Measurements from ENCODE around the gene ENTHD1. TPM values are rescaled to one million over a fixed set of nuclear protein-coding genes. Genes with fewer than 3 reads are reported as not detected.

The ENTHD1 gene
- total and polyA plus RNA-seq, 2 donors (not counting 3 experiments of a cell fraction or from before 2014, with no cell fraction given): not detected

DNA sequence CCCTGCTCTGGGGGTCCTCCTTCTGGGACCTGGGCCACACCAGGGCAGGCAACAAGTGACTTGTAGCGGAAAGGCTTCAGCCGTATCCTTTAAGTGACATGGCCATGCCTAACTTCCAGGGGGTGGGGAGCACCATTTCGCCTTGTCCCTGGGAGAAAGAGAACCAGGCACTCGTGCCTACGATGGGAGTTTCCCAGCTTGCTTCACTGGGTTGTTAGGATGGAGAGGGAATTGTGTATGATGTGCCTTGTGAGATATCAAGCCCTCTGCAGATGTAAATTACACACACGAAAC is 171.6 kb downstream of the ENTHD1 start:
- no peak for FAIRE-seq

More for the DNA sequence above, 171.6 kb downstream of the ENTHD1 start:
- H4K20me1 ChIP-seq (replicated peaks; ENCODE audit: control insufficient read depth, extremely low read depth, insufficient read depth, low read length): no peaks in the 10 kb centered on the region
- H3K9me1 ChIP-seq (replicated peaks; ENCODE audit: control insufficient read depth, extremely low read depth, insufficient read depth, low read length): no peaks in the 10 kb centered on the region
- H3K4me2 ChIP-seq (ENCODE audit: insufficient read depth, low read length): no peak overlapping the region
- dilution Hi-C loops (cut with MboI; ENCODE audit: extremely low pct_ligation_motif_present, low sequenced_read_pairs): no loop called here
- H3K79me2 ChIP-seq (ENCODE audit: control insufficient read depth, insufficient read depth, low read length): no peaks in the 10 kb centered on the region
- POLR2A ChIA-PET: no interaction called here
- peaks cover 4 to 5% of the 10 kb centered on the region in 2 experiments for H3K27me3 ChIP-seq (ENCODE audit: control insufficient read depth in 2 of 2, insufficient read depth in 2 of 2, low read length in 2 of 2)
- no peaks in the 10 kb centered on the region for H3K9me3 ChIP-seq (replicated peaks; ENCODE audit: control insufficient read depth, insufficient read depth, low read length)
- H3K9ac ChIP-seq (replicated peaks; ENCODE audit: extremely low read depth, insufficient read depth, low read length): no peak overlapping the region
- no peak for DNase-seq (ENCODE audit: low read depth, low spot score)
- TF ChIP-seq MYC (IDR thresholded peaks at IDR 0.05; ENCODE audit: low read depth, low read length): no peak
- TF ChIP-seq EZH2 (IDR thresholded peaks at IDR 0.05; ENCODE audit: borderline replicate concordance, low read depth, low read length, severe bottlenecking): no peak
- no peak for TF ChIP-seq GATA2 (IDR thresholded peaks at IDR 0.05; ENCODE audit: insufficient read depth, insufficient read length, low read depth, low read length)
- TF ChIP-seq, protein P1, sequence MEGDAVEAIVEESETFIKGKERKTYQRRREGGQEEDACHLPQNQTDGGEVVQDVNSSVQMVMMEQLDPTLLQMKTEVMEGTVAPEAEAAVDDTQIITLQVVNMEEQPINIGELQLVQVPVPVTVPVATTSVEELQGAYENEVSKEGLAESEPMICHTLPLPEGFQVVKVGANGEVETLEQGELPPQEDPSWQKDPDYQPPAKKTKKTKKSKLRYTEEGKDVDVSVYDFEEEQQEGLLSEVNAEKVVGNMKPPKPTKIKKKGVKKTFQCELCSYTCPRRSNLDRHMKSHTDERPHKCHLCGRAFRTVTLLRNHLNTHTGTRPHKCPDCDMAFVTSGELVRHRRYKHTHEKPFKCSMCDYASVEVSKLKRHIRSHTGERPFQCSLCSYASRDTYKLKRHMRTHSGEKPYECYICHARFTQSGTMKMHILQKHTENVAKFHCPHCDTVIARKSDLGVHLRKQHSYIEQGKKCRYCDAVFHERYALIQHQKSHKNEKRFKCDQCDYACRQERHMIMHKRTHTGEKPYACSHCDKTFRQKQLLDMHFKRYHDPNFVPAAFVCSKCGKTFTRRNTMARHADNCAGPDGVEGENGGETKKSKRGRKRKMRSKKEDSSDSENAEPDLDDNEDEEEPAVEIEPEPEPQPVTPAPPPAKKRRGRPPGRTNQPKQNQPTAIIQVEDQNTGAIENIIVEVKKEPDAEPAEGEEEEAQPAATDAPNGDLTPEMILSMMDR (IDR thresholded peaks at IDR 0.05; ENCODE audit: extremely low read depth in 1 of 2, insufficient read depth in 1 of 2, low read depth in 1 of 2, low read length in 2 of 2): no peak
- no peak for TF ChIP-seq FOS (IDR thresholded peaks at IDR 0.05; ENCODE audit: borderline replicate concordance, insufficient read depth, low read length)
- TF ChIP-seq, protein P2, sequence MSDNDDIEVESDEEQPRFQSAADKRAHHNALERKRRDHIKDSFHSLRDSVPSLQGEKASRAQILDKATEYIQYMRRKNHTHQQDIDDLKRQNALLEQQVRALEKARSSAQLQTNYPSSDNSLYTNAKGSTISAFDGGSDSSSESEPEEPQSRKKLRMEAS (IDR thresholded peaks at IDR 0.05; ENCODE audit: insufficient read depth, insufficient read length): no peak
- no peak for TF ChIP-seq POLR2AphosphoS5 (IDR thresholded peaks at IDR 0.05; ENCODE audit: insufficient read depth, low read depth, low read length)
- no peak for TF ChIP-seq POLR2A (IDR thresholded peaks at IDR 0.05; ENCODE audit: low read depth, low read length)
- TF ChIP-seq JUN (IDR thresholded peaks at IDR 0.05; ENCODE audit: borderline replicate concordance, insufficient read depth, insufficient read length, low read depth): no peak
- H3K4me3 ChIP-seq (replicated peaks in 1 of 3; ENCODE audit: insufficient read depth in 1 of 3, low read depth in 1 of 3, low read length in 3 of 3): no peak overlapping the region
- intact Hi-C loops (cut with micrococcal nuclease): no loop called here
- no peaks in the 10 kb centered on the region for H3K4me1 ChIP-seq (ENCODE audit: control insufficient read depth, extremely low read depth, insufficient read depth, low read length)
- no peak overlapping the region for H3K27ac ChIP-seq (ENCODE audit: insufficient read depth, low read depth, low read length)
- H2AFZ ChIP-seq (ENCODE audit: low read depth, low read length): no peak overlapping the region
- BruUV-seq (replicated peaks): no TSS peak
- CTCF ChIA-PET: no interaction called here
- H3K36me3 ChIP-seq (ENCODE audit: control insufficient read depth in 2 of 2, extremely low read depth in 1 of 2, insufficient read depth in 2 of 2, low read length in 2 of 2): no peaks in the 10 kb centered on the region
